ENCODE data around the gene SVEP1. TPM values are rescaled to one million over a fixed set of nuclear protein-coding genes. Genes with fewer than 3 reads are reported as not detected.

The SVEP1 gene
- total RNA-seq = under 1 TPM in 1 of 2 donors, not detected in 1; under 0.01 TPM

GRCh38 chr9:110579034-110579861, at the start of gene SVEP1:
TSS of gene SVEP1 (minus strand) at chr9:110579741. CDS start at chr9:110579543, 198 bp downstream.

DNA sequence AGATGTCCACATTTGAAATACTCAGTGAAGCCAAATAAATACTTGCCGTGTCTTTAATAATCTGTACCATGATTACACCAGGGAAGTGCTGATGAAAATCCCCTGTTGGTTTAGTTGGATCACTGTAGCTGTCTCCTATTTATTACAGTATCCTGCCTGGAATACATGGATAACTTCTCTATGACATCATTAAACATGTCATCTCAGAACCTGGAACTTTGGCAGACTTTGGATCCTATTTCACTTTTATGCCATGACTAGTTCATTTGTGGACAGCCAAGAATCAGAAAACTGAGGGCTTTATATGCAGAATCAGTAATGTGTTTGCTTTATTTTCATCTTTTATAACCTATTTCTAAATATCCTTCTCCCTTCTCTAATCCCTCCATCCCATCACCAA, 241.8 kb downstream of the SVEP1 start, which contains the start of gene TXNDC8:
Gene TXNDC8, minus strand, starts transcription at position 137 of the 400 bp plus-strand sequence.

Small RNA genes lying within 50 kb of the gene (small RNA-seq; reads per million reads assigned to genes)
- 0 reads per million in 2 donors for gene RNU6-1039P

Other genes starting within 250 kb of the SVEP1 start
- not detected for gene TXNDC8, start 241.9 kb downstream of the SVEP1 start, total RNA-seq
- not detected for gene MUSK, start 89.0 kb upstream of the SVEP1 start, total RNA-seq

Measured in melanocyte of skin (primary cell).